Brain microvascular endothelial cell (primary cell): ENCODE results near the gene KPRP.
A peak's percentile ranks its signal among the peaks of the same experiment; 100 is the strongest.

Experiments used
- DNase-seq: peaks from one replicate; pipeline ENCODE4 v3.0.0-alpha.2; 2020
- H3K27ac ChIP-seq: fragments of 250-450 bp; sonication (Bioruptor Pico); 2 replicates; pipeline ENCODE4 v1.5.1; 2020; ENCODE audit warnings: mild to moderate bottlenecking, moderate library complexity
- H3K27me3 ChIP-seq: fragments of 250-450 bp; sonication (Bioruptor Pico); replicated peaks from 2 replicates; pipeline ENCODE4 v1.5.1; 2020; ENCODE audit warnings: mild to moderate bottlenecking
- H3K36me3 ChIP-seq: fragments of 250-450 bp; sonication (Bioruptor Pico); replicated peaks from 2 replicates; pipeline ENCODE4 v1.5.1; 2020; ENCODE audit warnings: mild to moderate bottlenecking
- H3K4me3 ChIP-seq: 2 replicates; pipeline ENCODE4 v1.5.1; 2011; ENCODE audit warnings: low read depth, mild to moderate bottlenecking, control low read depth, low read length, moderate library complexity
- CTCF ChIP-seq: IDR thresholded peaks from 2 replicates; pipeline ENCODE4 v1.5.1; 2011; ENCODE audit warnings: low read depth, mild to moderate bottlenecking, moderate library complexity, low read length, control low read depth, inconsistent platforms; ENCODE audit errors: missing control alignments
- in situ Hi-C: cut with HindIII; loops from 2 replicates; pipeline ENCODE4 v1.10.0; 2017; ENCODE audit warnings: low sequenced_read_pairs, low pct_ligation_motif_present

KPRP gene

GRCh38 chr1:152776361-152776760, 18.5 kb downstream of the KPRP start:
- Histone ChIP-seq H3K36me3 (no peaks in the 10 kb centered on the region), H3K27me3 (no peaks in the 10 kb centered on the region), H3K4me3 (no peak overlapping the region), H3K27ac (no peak overlapping the region)
- in situ Hi-C loops, result no loop called here
- TF ChIP-seq CTCF, result no peak
- no peak for DNase-seq

GRCh38 chr1:152777510-152778137, 19.8 kb downstream of the KPRP start:
- Histone ChIP-seq H3K36me3 (no peaks in the 10 kb centered on the region), H3K27ac (no peak overlapping the region), H3K4me3 (no peak overlapping the region), H3K27me3 (no peaks in the 10 kb centered on the region)
- in situ Hi-C loops, result no loop called here
- DNase-seq, result no peak
- TF ChIP-seq CTCF, result peak; percentile 33

- H3K36me3 ChIP-seq, result no peaks in the 10 kb centered on the region
Observed at GRCh38 chr1:152783095-152783494, 25.3 kb downstream of the KPRP start.

GRCh38 chr1:152786077-152786476, 28.3 kb downstream of the KPRP start, which contains the start of gene LCE1E:
Gene LCE1E (plus strand): TSS chr1:152786257. CDS start chr1:152787300, 1,043 bp downstream.
- TF ChIP-seq CTCF, result no peak
- H3K4me3 ChIP-seq, result no peak within 1 kb of the TSS
- H3K27ac ChIP-seq, result no peak within 1 kb of the TSS
- in situ Hi-C loops, result no loop called here
- DNase-seq, result no peak
- H3K27me3 ChIP-seq, result no peaks in the 10 kb centered on the region
- no peaks in the 10 kb centered on the region for H3K36me3 ChIP-seq

More at GRCh38 chr1:152783095-152783494, 25.3 kb downstream of the KPRP start:
- no peak overlapping the region for H3K27ac ChIP-seq
- no peaks in the 10 kb centered on the region for H3K27me3 ChIP-seq
- no peak for TF ChIP-seq CTCF
- in situ Hi-C loops, result no loop called here
- no peak for DNase-seq
- no peak overlapping the region for H3K4me3 ChIP-seq

GRCh38 chr1:152795686-152796085, 37.9 kb downstream of the KPRP start:
- Histone ChIP-seq H3K4me3 (no peak overlapping the region), H3K36me3 (no peaks in the 10 kb centered on the region), H3K27ac (no peak overlapping the region), H3K27me3 (no peaks in the 10 kb centered on the region)
- TF ChIP-seq CTCF, result no peak
- in situ Hi-C loops, result no loop called here
- no peak for DNase-seq

GRCh38 chr1:152796421-152796820, 38.6 kb downstream of the KPRP start, which contains the start of gene LCE1D:
Gene LCE1D (plus strand): TSS chr1:152796721. CDS start chr1:152797795, 1,074 bp downstream.
- H3K27me3 ChIP-seq, result no peaks in the 10 kb centered on the region
- no peak for DNase-seq
- in situ Hi-C loops, result no loop called here
- H3K4me3 ChIP-seq, result no peak within 1 kb of the TSS
- no peaks in the 10 kb centered on the region for H3K36me3 ChIP-seq
- H3K27ac ChIP-seq, result no peak within 1 kb of the TSS
- no peak for TF ChIP-seq CTCF
